ENCODE data around the gene ATP7B.

ATP7B gene

DNA sequence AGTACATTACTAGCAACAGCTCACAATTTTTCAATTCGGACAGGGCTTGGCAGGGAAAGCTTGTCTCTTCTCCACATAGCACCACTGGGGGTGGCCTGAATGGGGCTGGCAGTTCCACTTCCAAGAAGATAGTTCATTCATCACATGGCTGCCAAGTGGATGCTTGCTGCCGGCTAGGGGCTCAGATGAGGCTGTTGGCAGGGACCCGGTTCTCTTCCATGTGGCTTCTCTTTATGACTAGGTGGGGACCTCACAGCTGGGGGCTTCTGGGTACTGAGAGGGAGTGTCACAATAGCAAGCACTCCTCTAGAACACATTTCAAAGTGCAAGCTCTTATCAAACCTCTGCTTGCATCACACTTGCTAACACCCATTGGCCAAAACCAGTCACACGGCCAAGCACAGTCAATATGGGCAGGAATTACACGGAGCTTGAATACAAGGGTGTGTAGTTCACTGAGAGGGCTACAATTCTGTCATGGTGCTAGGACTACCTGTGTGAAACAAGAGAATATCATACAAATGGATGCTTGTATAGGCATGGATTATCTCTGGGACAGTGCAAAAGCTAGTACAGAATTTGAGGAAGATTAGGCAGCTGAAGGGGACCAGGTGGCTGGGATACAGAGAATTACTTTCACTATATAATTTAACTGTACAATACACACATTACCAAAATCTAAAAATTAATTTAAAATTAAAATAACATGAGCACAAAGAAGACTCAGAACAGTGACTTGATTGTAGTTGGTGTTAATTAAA is 32.3 kb downstream of the ATP7B start:
- DNase-seq (ENCODE audit: low read depth): no peak

GRCh38 chr13:51977625-51978024 is 33.6 kb downstream of the ATP7B start:
- no peak for DNase-seq (ENCODE audit: low read depth)

DNA sequence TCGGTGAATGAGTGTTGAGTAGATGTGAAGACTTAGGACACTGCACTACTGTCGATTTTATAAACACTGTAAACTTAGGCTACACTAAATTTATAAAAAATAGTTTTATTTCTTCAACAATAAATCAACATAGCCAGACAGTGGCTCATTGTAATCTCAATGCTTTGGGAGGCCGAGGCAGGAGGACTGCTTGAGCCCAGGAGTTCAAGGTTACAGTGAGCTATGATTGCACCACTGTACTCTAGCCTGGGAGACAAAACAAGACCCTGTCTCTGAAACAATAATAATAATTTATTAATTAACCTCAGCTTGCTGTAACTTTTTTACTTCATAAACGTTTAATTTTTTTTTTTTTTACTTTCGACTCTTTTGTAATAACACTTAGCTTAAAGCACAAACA is 34.4 kb downstream of the ATP7B start:
- no peak for DNase-seq (ENCODE audit: low read depth)

- DNase-seq (ENCODE audit: low read depth): no peak
Observed at GRCh38 chr13:51976423-51976822, 34.8 kb downstream of the ATP7B start.

DNA sequence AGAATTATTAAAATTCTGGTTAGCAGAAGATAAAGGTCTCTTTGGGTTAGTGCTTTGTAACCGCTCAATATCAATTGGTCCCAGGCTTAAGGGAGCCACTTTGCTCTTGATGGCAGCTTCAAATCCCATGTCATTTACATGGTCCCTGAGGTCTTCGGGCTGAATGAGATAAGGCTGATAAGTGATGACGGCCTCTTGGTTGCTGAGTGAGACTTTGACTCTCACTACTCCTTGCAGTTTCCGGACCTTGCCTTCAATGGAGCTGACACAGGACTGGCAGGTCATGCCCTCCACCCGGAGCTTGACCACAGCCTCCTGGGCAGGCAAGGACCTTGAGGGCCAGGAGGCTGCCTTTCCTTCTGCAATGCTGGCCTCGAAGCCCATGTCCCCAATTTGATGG is 36.8 kb downstream of the ATP7B start:
- no peak for DNase-seq (ENCODE audit: low read depth)

- no peak for DNase-seq (ENCODE audit: low read depth)
Observed at GRCh38 chr13:51971520-51972426, 39.5 kb downstream of the ATP7B start.

- no peak for DNase-seq (ENCODE audit: low read depth)
Observed at GRCh38 chr13:51970349-51970748, 40.9 kb downstream of the ATP7B start.

DNA sequence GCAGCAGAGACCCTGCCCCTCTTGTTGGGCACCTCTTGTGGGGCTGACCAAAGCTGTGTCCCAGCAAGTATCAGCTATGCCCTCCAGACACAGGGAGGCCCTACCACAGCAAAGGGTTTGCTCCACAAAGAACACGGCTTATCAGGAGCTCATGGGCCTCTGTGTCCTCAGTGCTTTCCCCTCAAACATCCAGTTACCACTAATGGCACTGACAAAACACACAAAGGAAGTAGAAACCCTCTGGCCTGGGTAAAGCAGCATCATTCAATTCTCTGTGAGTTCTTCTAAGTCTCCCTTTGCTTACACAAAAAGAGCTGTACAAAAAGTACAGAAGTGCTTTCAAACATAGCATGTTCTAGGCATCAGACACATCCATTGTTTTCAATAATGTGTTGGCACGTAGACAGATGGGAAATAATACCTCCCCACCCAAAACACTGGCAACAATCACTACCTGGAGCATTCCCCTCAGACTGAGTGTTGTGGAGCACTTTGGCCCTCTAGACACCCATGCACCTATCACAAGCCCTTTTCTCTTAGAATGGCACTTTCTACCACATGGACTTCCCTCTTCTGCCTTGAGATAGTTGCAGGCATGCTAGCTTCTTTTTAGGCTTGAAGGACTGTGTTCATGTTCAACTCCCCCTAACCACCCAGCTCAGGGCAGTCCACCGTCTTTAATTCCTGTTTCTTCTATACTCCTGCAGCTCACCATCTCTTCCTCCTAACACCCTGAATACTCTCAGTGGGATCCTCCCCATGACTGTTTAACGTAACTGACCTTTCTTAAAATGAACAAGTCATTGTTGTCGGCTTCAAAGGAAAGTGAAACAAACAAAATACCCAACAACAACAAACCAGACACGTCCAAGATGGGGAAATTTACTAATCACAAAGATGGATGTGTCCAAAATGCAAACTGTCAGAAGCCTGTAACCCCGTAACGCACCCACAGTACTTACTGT is 43.5 kb downstream of the ATP7B start:
- DNase-seq (ENCODE audit: low read depth): no peak

GRCh38 chr13:51966186-51966585 is 45.1 kb downstream of the ATP7B start:
- no peak for DNase-seq (ENCODE audit: low read depth)

DNA sequence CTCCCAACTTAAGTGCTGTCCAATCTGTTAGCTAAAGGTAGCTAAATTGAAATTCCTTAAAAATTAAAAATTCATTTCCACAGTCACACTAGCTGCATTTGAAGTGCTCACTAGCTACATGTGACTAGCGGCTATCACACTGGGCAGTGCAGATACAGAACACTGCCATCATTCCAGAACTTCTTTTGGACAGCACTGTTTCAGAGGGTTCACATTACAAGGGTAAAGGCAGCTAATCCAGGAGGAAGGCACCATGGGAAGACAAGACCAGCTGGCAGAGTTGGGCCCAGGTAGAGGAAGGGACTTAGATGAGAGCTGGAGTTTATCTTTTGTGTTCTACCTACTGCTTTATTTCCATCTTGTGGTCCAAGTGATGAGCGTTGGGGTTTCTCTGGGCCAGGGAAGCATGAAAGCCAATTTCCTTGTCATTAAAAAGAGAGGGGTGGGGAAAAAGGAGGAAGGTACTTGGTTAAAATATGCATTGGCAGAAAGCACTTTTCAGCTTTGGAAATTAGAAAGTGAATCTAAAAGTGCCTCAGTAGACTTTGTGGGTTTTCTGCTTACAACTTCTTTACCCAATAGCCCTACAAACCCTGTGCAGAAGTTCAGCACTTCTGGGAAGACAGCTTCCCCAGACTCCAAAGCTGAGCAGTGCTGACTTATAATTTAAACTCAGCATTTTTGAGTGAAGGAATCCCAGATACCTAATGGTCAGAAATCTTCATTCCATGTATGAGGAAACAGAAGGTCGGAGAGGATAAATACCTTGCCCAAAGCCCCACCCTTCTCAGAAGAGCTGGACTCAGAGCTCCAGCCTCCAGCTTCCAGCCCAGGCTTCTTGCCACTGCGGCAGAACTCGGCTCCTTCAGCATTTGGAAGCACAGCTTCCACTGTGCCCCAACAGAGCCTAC is 49.5 kb downstream of the ATP7B start:
- no peak for DNase-seq (ENCODE audit: low read depth)

- DNase-seq (ENCODE audit: low read depth): no peak
Observed at GRCh38 chr13:51960766-51961165, 50.5 kb downstream of the ATP7B start.

- DNase-seq (ENCODE audit: low read depth): no peak
Observed at GRCh38 chr13:51959773-51960172, 51.5 kb downstream of the ATP7B start.

DNA sequence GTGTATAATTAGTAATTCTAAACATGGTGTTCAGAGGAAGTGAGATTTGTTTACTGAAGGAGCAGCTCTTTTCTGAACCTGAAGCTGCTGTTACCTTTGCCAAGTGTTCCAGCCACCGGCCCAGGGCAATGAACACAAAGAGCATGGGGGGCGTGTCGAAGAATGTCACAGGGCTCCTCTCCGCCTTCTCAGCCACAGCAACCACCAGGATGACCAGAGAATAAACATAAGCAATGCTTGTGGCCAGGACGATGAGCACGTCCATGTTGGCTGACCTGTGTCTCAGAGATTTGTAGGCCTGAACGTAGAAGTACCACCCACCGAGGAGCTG is 53.1 kb downstream of the ATP7B start:
- DNase-seq (ENCODE audit: low read depth): no peak

DNA sequence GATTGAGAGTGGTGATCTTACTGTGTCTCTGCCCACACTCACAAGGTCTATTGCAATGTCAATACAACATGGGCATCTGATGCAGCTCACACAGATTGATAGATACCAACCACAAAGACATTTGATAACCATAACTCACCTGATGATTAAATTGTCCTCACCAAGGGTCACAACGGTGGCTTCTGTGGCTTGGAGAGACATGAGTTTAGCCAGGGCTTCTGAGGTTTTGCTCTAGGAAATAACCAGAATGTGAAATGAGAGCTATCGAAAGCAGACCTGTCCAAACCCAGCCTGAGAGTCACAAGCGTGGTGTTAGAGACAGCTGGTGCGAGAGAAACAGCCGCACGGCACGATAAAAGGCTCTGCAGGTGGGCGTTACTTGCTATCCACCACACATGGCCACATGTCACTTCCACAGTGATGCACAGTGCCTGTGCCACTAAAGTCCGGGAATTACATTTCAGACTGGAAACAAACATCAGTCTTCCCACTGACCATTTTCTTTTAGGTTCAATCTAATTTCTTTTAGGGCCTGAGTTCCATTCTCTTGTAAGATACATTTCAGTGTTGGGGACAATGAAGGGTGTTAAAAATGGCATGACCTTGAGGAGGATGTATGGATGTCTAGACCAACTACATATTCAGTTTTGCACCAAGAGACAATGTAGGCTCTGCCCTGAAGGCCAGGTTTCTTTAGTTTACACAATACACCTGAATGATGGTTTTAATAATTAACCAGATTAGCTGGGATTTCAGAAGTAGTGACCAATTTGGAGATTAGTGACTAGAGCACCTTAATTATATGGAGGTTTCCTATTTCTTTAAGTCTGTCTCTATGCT is 53.7 kb downstream of the ATP7B start:
- DNase-seq (ENCODE audit: low read depth): no peak

- no peak for DNase-seq (ENCODE audit: low read depth)
Observed at GRCh38 chr13:51956717-51957116, 54.5 kb downstream of the ATP7B start.

- DNase-seq (ENCODE audit: low read depth): no peak
Observed at GRCh38 chr13:51955816-51956603, 55.2 kb downstream of the ATP7B start.

- no peak for DNase-seq (ENCODE audit: low read depth)
Observed at GRCh38 chr13:51955281-51955771, 55.9 kb downstream of the ATP7B start.

GRCh38 chr13:51953347-51954195 is 57.7 kb downstream of the ATP7B start:
- DNase-seq (ENCODE audit: low read depth): no peak

Data from stimulated activated CD4-positive, alpha-beta T cell treated with anti-CD3 and anti-CD28 coated beads, Interleukin-2, amount 100 ng/mL, for 4 hours (primary cell).